Loucy (cell line): ENCODE results near the gene TMEM273.
"Not testable (repeated sequence)": the region's sequence is repeated elsewhere in the genome, so short reads cannot be mapped to it uniquely, and the experiment has no call there.

Experiments
- H2AFZ ChIP-seq: fragments of 200-600 bp; sonication (generic); 2 replicates; pipeline ENCODE4 v1.6.0; 2016; ENCODE audit warnings: antibody characterized with exemption, mild to moderate bottlenecking, low read length, moderate library complexity
- H3F3A ChIP-seq: fragments of 200-600 bp; 2 replicates; pipeline ENCODE4 v1.6.0; 2016; ENCODE audit warnings: antibody characterized with exemption, low read depth, mild to moderate bottlenecking
- H3K27me3 ChIP-seq: fragments of 200-600 bp; sonication (generic); 2 replicates; pipeline ENCODE4 v1.6.1; 2014; ENCODE audit warnings: low read length, mild to moderate bottlenecking; ENCODE audit not compliant: insufficient read depth, poor library complexity, severe bottlenecking
- H3K36me3 ChIP-seq: fragments of 200-600 bp; sonication (generic); 2 replicates; pipeline ENCODE4 v1.6.1; 2016; ENCODE audit warnings: low read length; ENCODE audit not compliant: insufficient read depth
- H3K4me1 ChIP-seq: fragments of 200-600 bp; sonication (generic); 2 replicates; pipeline ENCODE4 v1.5.1; 2014; ENCODE audit warnings: low read length, mild to moderate bottlenecking; ENCODE audit not compliant: insufficient read depth, poor library complexity, severe bottlenecking
- H3K4me2 ChIP-seq: fragments of 200-600 bp; sonication (generic); 2 replicates; pipeline ENCODE4 v1.6.0; 2014; ENCODE audit warnings: antibody characterized with exemption, low read length, low read depth, mild to moderate bottlenecking; ENCODE audit not compliant: poor library complexity, severe bottlenecking
- H3K4me3 ChIP-seq: fragments of 200-600 bp; sonication (generic); 2 replicates; pipeline ENCODE4 v1.5.1; 2014; ENCODE audit warnings: low read length, mild to moderate bottlenecking, mixed read lengths; ENCODE audit not compliant: poor library complexity, severe bottlenecking
- H3K79me2 ChIP-seq: fragments of 200-600 bp; sonication (generic); 2 replicates; pipeline ENCODE4 v1.6.1; 2014; ENCODE audit warnings: low read length; ENCODE audit not compliant: insufficient read depth
- H3K9ac ChIP-seq: fragments of 200-600 bp; sonication (generic); 2 replicates; pipeline ENCODE4 v1.6.0; 2014; ENCODE audit warnings: mild to moderate bottlenecking, low read depth, low read length, moderate library complexity; ENCODE audit not compliant: poor library complexity, severe bottlenecking
- H3K9me2 ChIP-seq: fragments of 200-600 bp; sonication (generic); replicated peaks from 2 replicates; pipeline ENCODE4 v1.6.1; 2016; ENCODE audit warnings: low read depth, low read length, mixed read lengths
- H3K9me3 ChIP-seq: fragments of 200-600 bp; sonication (generic); 2 replicates; pipeline ENCODE4 v1.6.1; 2014; ENCODE audit warnings: mild to moderate bottlenecking, antibody characterized with exemption, low read length, low read depth; ENCODE audit not compliant: insufficient read depth
- H4K20me1 ChIP-seq: fragments of 200-600 bp; sonication (generic); 2 replicates; pipeline ENCODE4 v1.6.0; 2014; ENCODE audit warnings: antibody characterized with exemption, low read length, mild to moderate bottlenecking; ENCODE audit not compliant: insufficient read depth, poor library complexity, severe bottlenecking
- CTCF ChIP-seq: fragments of 200-600 bp; sonication (generic); conservative IDR thresholded peaks from 2 replicates; pipeline ENCODE4 v1.5.1; 2014; ENCODE audit warnings: mild to moderate bottlenecking, antibody characterized with exemption, low read length
- EZH2phosphoT487 ChIP-seq: fragments of 200-600 bp; IDR thresholded peaks from 2 replicates; pipeline ENCODE4 v1.6.1; 2018; ENCODE audit warnings: antibody characterized with exemption, mild to moderate bottlenecking, moderate library complexity, borderline replicate concordance

The TMEM273 gene

GRCh38 chr10:49202266-49202665, 14.1 kb upstream of the TMEM273 start:
- no peaks in the 10 kb centered on the region for H4K20me1 ChIP-seq
- TF ChIP-seq EZH2phosphoT487 (no peak), CTCF (no peak)
- H2AFZ ChIP-seq = no peak overlapping the region

GRCh38 chr10:49200854-49201253, 12.7 kb upstream of the TMEM273 start:
- Histone ChIP-seq H3K79me2 (no peaks in the 10 kb centered on the region), H3K4me2 (no peak overlapping the region), H3K9ac (no peak overlapping the region), H3K4me1 (no peaks in the 10 kb centered on the region), H4K20me1 (no peaks in the 10 kb centered on the region), H3K27me3 (no peaks in the 10 kb centered on the region), H3F3A (no peaks in the 10 kb centered on the region), H3K36me3 (no peaks in the 10 kb centered on the region), H3K9me3 (no peaks in the 10 kb centered on the region; the same call in 1 of the 2 replicates), H3K4me3 (no peak overlapping the region), H3K9me2 (no peaks in the 10 kb centered on the region), H2AFZ (no peak overlapping the region)
- TF ChIP-seq CTCF (no peak), EZH2phosphoT487 (no peak)

More at GRCh38 chr10:49202266-49202665, 14.1 kb upstream of the TMEM273 start:
- Histone ChIP-seq H3K79me2 (no peaks in the 10 kb centered on the region), H3K36me3 (no peaks in the 10 kb centered on the region), H3K4me3 (no peak overlapping the region), H3K9ac (no peak overlapping the region), H3K9me3 (no peaks in the 10 kb centered on the region; the same call in 1 of the 2 replicates), H3K27me3 (no peaks in the 10 kb centered on the region), H3K4me1 (no peaks in the 10 kb centered on the region), H3K9me2 (no peaks in the 10 kb centered on the region), H3K4me2 (no peak overlapping the region), H3F3A (no peaks in the 10 kb centered on the region)

- no peaks in the 10 kb centered on the region for H3K9me3 ChIP-seq
- H3F3A ChIP-seq = no peaks in the 10 kb centered on the region
- H3K4me1 ChIP-seq = peaks cover 8% of the 10 kb centered on the region
- no peaks in the 10 kb centered on the region for H4K20me1 ChIP-seq
- H2AFZ ChIP-seq = no peak overlapping the region
- no peak overlapping the region for H3K4me2 ChIP-seq
- no peaks in the 10 kb centered on the region for H3K36me3 ChIP-seq
- no peaks in the 10 kb centered on the region for H3K79me2 ChIP-seq
- H3K4me3 ChIP-seq = no peak overlapping the region
- no peaks in the 10 kb centered on the region for H3K27me3 ChIP-seq
- H3K9me2 ChIP-seq = no peaks in the 10 kb centered on the region
- TF ChIP-seq EZH2phosphoT487 (no peak), CTCF (no peak)
- no peak overlapping the region for H3K9ac ChIP-seq
Observed at GRCh38 chr10:49197171-49197570, 9.0 kb upstream of the TMEM273 start.

- not testable (repeated sequence) for H4K20me1 ChIP-seq, H3K4me3 ChIP-seq, H3K27me3 ChIP-seq, H3K9ac ChIP-seq, H3K9me2 ChIP-seq, H3K9me3 ChIP-seq, H3F3A ChIP-seq, H2AFZ ChIP-seq, H3K4me1 ChIP-seq, H3K4me2 ChIP-seq, H3K36me3 ChIP-seq, H3K79me2 ChIP-seq
Observed at GRCh38 chr10:49195864-49196263, 7.7 kb upstream of the TMEM273 start.
